GM23248 (cell line): ENCODE data around the gene OR2AG2.

ENCODE experiments used
- EZH2 ChIP-seq: fragments of 200-600 bp; sonication (generic); IDR thresholded peaks from 2 replicates; pipeline ENCODE4 v1.6.1; 2018; ENCODE audit warnings: antibody characterized with exemption, mild to moderate bottlenecking; ENCODE audit not compliant: insufficient read depth, poor library complexity, severe bottlenecking
- EZH2phosphoT487 ChIP-seq: fragments of 200-600 bp; sonication (generic); IDR thresholded peaks from 2 replicates; pipeline ENCODE4 v1.6.1; 2018; ENCODE audit warnings: antibody characterized with exemption, moderate library complexity, mild to moderate bottlenecking, low read depth; ENCODE audit not compliant: insufficient read depth

DNA sequence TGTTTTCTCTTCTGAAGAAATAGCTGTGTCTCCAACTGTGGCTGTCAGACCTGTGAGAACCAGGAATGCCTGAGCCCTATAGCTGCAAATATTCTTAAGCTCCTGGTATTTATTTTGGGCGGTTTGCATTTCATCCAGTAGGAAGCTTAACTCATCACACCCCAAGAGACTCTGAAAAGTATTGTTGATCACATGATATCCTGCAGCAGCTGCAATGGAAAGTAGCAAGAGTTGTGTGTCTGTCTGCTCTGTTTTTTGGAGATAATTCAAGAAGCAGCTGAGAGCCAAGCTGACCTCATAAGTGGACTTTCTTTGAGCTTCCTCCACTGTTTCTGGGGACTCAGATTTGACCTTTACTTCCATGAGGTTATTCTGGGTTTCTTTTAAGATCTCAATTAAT lies 52.2 kb downstream of the OR2AG2 start:
- TF ChIP-seq EZH2 (no peak), EZH2phosphoT487 (no peak)
